GM12801 (cell line): ENCODE measurements around the gene CRHR1.

Source experiments
- TF ChIP-seq, protein P1 (sequence below): IDR thresholded peaks from one replicate; pipeline ENCODE4 v1.5.1; 2011; ENCODE audit warnings: control low read depth; ENCODE audit not compliant: insufficient read length; ENCODE audit errors: extremely low read depth

CRHR1 gene

DNA sequence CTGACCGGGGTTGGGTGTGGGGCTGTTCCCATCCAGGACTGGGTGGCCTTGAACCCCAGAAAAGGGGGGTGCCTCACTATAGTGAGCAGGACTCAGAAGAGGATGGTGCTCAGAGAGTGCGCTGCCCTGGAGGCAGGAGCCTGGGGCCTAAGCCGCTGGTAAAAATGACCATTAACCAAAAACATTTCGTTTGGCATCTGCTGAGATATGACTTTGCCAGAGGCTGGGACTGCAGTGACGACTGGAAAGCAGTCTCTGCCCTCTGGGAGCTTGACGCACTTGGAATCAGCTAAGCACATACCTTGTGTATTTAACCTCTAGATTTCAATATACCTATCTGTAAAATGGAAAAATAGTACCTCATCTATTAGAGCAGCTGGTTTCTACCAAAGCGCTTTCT lies 7.2 kb upstream of the CRHR1 start:
- TF ChIP-seq, protein P1, sequence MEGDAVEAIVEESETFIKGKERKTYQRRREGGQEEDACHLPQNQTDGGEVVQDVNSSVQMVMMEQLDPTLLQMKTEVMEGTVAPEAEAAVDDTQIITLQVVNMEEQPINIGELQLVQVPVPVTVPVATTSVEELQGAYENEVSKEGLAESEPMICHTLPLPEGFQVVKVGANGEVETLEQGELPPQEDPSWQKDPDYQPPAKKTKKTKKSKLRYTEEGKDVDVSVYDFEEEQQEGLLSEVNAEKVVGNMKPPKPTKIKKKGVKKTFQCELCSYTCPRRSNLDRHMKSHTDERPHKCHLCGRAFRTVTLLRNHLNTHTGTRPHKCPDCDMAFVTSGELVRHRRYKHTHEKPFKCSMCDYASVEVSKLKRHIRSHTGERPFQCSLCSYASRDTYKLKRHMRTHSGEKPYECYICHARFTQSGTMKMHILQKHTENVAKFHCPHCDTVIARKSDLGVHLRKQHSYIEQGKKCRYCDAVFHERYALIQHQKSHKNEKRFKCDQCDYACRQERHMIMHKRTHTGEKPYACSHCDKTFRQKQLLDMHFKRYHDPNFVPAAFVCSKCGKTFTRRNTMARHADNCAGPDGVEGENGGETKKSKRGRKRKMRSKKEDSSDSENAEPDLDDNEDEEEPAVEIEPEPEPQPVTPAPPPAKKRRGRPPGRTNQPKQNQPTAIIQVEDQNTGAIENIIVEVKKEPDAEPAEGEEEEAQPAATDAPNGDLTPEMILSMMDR: no peak

DNA sequence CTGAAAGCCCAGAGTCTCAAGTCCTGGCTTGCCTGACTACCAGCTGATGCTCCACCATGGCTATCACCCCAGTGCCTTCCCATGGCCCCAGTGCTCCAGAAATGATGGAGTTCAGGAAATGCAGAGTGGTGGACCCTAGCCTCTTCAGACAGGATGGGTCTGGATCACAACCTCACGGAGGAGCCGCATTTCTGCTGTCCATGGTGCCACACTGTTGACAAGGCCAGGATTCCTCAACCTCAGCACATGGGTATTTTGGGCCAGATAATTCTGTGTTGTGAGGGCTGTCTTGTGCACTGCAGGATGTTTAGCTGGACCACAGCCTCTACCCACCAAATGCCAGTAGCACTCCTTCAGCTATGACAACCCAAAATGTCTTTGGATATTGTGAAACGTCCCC lies 6.7 kb upstream of the CRHR1 start:
- TF ChIP-seq, protein P1: no peak

DNA sequence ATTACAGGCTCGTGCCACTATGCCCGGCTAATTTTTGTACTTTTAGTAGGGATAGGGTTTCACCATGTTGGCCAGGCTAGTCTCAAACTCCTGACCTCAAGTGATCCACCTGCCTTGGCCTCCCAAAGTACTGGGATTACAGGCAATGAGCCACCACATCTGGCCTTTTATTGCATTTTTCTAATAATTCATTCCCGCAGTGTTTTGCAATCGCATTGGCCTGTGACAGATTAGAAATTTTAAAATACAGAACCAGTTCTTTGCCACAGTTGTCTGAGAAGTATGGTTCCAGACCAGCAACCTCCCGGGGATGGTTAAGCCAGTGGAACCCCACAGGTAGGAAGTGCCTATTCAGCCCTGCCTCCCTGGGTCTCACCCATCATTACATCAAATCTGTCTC lies 3.2 kb upstream of the CRHR1 start:
- TF ChIP-seq, protein P1: no peak

DNA sequence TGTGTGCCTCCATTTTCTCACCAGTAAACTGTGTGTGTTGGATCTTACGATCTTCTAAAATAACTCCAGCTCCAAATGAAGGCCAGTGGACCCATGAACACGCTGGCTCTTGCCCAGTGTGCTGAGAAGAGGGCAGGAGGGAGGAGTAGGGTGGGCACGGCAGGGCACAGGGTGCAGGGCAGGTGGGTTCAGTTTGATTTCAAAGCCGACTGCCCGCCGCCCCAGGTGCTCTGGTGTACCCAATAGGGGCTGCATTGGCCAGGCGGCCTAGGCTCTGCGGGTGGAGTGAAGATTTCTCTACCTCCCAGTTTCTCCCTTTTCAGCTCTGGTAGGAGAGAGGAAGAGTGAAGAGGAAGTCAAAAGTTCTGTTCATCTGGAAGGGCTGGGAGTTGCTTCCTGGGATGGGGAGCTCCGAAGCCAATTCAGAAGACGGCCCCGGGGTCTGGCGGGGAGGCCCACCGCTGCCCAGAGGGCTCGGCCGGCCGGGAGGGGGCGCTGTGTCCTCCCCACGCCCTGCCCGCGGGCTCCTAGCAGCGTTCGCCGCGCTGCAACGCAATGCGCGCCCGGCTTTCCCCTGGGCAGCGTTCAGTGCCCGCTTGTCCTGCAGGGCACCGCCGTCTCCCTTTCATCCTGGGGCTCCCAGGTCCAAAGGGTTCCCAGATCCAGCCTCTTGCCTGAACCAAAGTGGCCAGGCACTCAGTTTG lies 1.1 kb upstream of the CRHR1 start:
- TF ChIP-seq, protein P1: no peak

DNA sequence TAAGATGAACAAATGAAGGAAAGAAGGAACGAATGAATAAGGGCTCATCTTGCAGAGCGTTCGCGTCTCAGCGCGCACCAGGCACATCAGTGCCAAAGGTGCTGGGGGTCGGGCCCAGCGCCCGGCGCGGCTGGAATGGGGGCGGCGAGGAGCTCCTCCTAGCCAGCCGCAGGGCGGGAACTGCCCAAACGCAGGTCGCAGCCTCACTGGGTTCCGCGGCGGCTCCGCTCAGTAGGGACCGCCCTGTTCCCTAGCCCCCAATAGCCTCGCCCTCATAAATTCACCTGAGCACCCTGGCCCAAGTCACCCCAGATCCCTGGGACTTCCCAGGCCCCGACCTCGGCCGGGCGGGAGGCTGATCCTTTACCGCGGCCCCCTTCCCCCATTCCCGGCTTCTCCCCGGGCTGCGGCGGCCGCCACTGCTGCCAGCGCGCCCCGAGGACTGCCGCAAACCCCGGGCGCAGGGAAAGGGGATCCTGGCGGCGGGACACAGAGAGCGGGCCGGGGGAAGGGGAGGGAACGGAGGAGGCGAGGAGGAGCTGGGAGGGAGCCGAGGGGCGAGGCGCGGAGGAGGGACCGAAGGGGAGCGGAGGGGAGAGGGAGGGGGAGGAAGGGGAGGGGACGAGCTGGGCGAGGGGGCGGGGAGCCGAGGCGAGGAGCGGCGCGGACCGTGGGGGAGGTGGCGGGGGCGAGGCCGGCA lies 377 bp upstream of the CRHR1 start:
- TF ChIP-seq, protein P1: no peak

DNA sequence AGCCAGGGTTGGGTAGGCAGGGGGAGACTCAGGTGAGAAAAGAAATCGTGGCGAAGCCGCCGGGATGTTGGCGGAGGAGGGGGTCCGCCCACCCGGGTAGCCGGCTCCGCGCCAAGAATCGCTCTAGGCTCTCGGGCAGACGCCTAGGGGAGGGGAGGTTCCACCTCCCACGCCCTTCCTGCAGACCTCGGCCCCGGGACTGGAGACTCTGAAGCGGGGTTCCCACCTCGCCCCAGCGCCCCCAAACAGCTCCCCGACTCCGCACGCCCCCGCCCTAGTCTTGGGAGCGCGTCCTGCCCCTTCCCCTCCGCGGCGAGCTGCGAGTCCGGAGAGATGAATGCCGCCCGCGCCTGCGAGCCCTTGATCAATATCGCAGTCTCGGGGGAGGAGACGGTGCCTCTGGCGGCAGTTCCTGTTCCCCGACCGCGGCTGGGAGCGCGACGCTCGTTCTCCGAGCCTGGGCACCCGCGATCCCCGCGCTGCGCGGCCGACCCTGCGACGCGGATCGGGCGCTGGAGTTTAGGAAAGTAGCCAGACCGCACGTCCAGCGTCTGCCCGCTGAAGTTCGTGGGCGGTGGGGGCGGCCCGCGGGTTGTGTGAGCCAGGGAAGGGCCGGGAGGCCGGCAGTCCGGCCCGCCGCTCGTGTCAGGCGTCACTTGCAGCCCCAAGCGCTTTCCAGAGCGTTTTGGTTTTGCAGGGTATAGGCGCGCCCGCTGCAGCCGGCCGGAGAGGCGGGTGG lies 790 bp downstream of the CRHR1 start:
- TF ChIP-seq, protein P1: no peak

DNA sequence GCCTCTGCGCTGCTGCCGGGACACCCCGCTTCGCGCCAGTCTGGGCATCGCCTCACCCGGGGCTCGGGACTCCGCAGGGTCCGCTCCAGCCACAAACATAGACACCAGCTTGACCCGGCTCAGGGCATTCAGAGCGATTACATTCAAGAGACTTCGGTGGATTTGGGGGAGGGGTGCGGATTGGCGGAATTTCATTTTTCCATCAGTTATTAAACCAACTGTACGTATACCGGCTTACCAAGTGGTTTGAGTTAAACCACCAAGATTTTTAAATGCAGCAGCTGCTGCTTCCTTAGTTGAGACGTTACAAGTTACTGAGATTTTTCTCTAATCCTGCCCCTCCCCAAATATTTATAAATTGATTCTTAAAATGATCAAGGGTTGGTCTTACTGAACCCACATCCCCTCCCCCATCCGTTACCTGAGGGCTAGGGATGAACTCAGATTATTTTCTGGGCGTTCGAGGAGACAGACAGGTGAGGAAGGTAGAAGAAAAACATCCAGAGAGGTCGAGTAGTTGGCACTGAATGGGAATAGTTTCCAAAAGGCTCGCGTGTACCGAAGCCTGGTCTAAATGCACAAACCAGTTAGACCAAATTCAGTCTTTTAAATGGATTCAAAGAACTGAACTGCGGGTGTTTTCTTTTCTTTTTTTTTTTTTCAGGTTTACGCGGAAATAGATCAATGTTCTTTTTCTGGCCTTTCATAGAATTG lies 1.5 kb downstream of the CRHR1 start:
- TF ChIP-seq, protein P1: no peak
